Mucosa of stomach (tissue), 1 donor: ENCODE data around the gene MMP2.

ENCODE experiments used
- H3K27me3 ChIP-seq: one replicate; pipeline ENCODE4 v1.7.0; 2013; ENCODE audit warnings: mild to moderate bottlenecking, low read length; ENCODE audit not compliant: control insufficient read depth, insufficient read depth
- H3K36me3 ChIP-seq: one replicate; pipeline ENCODE4 v1.7.0; 2013; ENCODE audit warnings: low read length; ENCODE audit not compliant: control insufficient read depth, insufficient read depth
- H3K4me1 ChIP-seq: one replicate; pipeline ENCODE4 v1.7.0; 2013; ENCODE audit warnings: mild to moderate bottlenecking, low read length; ENCODE audit not compliant: control insufficient read depth, insufficient read depth
- H3K4me3 ChIP-seq: one replicate; pipeline ENCODE4 v1.7.0; 2013; ENCODE audit warnings: low read length
- H3K9ac ChIP-seq: one replicate; pipeline ENCODE4 v1.7.0; 2013; ENCODE audit warnings: mild to moderate bottlenecking, low read length, moderate library complexity
- H3K9me3 ChIP-seq: one replicate; pipeline ENCODE4 v1.7.0; 2013; ENCODE audit warnings: mild to moderate bottlenecking, low read length, moderate library complexity; ENCODE audit not compliant: control insufficient read depth
- donor health status: Pancreatic carcinoma.

MMP2 gene

GRCh38 chr16:55540221-55540620, 61.2 kb downstream of the MMP2 start:
- Histone ChIP-seq H3K27me3 (no peaks in the 10 kb centered on the region), H3K36me3 (no peaks in the 10 kb centered on the region), H3K4me1 (no peaks in the 10 kb centered on the region), H3K4me3 (no peak overlapping the region), H3K9ac (no peak overlapping the region), H3K9me3 (no peaks in the 10 kb centered on the region)

DNA sequence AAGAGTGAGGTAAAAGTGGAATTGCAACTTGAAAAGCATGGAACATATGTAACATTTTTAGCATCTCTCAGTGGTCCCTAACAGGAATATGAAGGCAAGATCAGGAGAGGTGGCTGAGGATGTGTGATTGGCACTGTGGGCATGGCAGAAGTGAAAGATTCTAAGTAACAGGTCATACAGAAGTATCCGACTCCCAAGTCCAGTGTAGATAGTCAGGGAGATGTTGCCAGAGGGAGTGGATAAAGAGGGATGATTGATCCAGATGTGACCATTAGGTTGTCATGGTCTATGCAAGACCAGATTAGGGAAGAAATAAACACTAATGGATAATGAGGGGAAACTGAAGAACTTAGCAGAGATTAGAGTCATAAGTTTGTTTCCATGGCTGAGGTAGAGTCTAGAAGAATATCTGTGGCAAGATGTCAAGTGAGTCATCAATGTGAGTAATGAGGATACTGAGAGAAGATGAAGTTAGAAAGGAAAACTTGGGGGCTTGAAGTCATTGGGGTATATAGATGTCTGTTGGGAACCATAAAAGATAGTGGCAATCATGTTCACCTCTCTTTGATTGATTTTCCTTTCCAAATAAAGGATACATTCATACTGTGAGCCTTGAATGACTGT, 63.6 kb downstream of the MMP2 start:
- Histone ChIP-seq H3K36me3 (no peaks in the 10 kb centered on the region), H3K27me3 (no peaks in the 10 kb centered on the region), H3K4me1 (no peaks in the 10 kb centered on the region), H3K9ac (no peak overlapping the region), H3K9me3 (no peaks in the 10 kb centered on the region), H3K4me3 (no peak overlapping the region)

- Histone ChIP-seq H3K36me3 (no peaks in the 10 kb centered on the region), H3K9me3 (no peaks in the 10 kb centered on the region), H3K4me3 (no peak overlapping the region), H3K27me3 (no peaks in the 10 kb centered on the region), H3K9ac (no peak overlapping the region), H3K4me1 (no peaks in the 10 kb centered on the region)
Observed at GRCh38 chr16:55543472-55543871, 64.5 kb downstream of the MMP2 start.

- Histone ChIP-seq H3K9me3 (no peaks in the 10 kb centered on the region), H3K4me3 (no peak overlapping the region), H3K9ac (no peak overlapping the region), H3K36me3 (no peaks in the 10 kb centered on the region), H3K27me3 (no peaks in the 10 kb centered on the region), H3K4me1 (no peaks in the 10 kb centered on the region)
Observed at GRCh38 chr16:55552621-55553020, 73.6 kb downstream of the MMP2 start.

DNA sequence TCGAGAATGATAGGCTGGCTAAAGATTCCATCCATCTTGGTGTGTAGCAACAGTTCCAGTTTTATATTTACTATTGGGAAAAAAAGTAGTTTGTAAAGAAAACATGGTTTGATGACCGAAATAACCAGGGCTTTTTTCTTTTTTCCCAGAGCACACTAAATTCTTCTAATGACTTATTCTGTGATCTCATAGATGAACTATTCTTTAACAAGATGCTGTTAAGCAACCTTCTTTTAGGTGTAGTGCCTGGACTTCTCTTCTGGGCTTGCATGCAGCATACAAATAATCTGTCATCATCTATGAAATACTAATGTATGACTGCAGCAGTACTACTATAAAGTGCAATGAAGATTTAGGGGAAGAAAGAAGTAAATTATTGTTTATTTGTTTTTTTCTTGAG, 76.4 kb downstream of the MMP2 start:
- Histone ChIP-seq H3K9ac (no peak overlapping the region), H3K36me3 (no peaks in the 10 kb centered on the region), H3K4me3 (no peak overlapping the region), H3K4me1 (no peaks in the 10 kb centered on the region), H3K9me3 (no peaks in the 10 kb centered on the region), H3K27me3 (no peaks in the 10 kb centered on the region)
